Measurements from ENCODE around the gene PCDHB8.
"Not testable (repeated sequence)": the region's sequence is repeated elsewhere in the genome, so short reads cannot be mapped to it uniquely, and the experiment has no call there.

The PCDHB8 gene

GRCh38 chr5:141177577-141178191 is at the start of gene PCDHB8:
Gene PCDHB8 (plus strand): TSS chr5:141177790. CDS start chr5:141178035, 245 bp downstream.
- DNase-seq (ENCODE audit: extremely low read depth, low read depth), result not testable (repeated sequence)

- no peak for DNase-seq (ENCODE audit: extremely low read depth, low read depth)
- TF ChIP-seq CTCF (IDR thresholded peaks at IDR 0.05; ENCODE audit: low read depth, low read length), result peak; percentile 9
These were observed 42.4 kb upstream of the PCDHB8 start, which contains the start of gene PCDHB5 for GRCh38 chr5:141135030-141135717. Gene PCDHB5 (plus strand): TSS chr5:141135206. CDS start chr5:141135435, 229 bp downstream.

- no peak for DNase-seq (ENCODE audit: extremely low read depth, low read depth)
- TF ChIP-seq CTCF (IDR thresholded peaks at IDR 0.05; ENCODE audit: low read depth, low read length), result no peak
These were observed 41.8 kb upstream of the PCDHB8 start for GRCh38 chr5:141135718-141136266.

- DNase-seq (ENCODE audit: extremely low read depth, low read depth), result not testable (repeated sequence)
These were observed 40.2 kb upstream of the PCDHB8 start for GRCh38 chr5:141137346-141137745.

GRCh38 chr5:141149812-141150211 is 27.8 kb upstream of the PCDHB8 start, which contains the start of gene PCDHB6:
Gene PCDHB6 (plus strand): TSS chr5:141150057. CDS start chr5:141150258, 201 bp downstream.
- TF ChIP-seq CTCF (IDR thresholded peaks at IDR 0.05; ENCODE audit: low read depth, low read length), result no peak
- no peak for DNase-seq (ENCODE audit: extremely low read depth, low read depth)

- DNase-seq (ENCODE audit: extremely low read depth, low read depth), result no peak
- no peak for TF ChIP-seq CTCF (IDR thresholded peaks at IDR 0.05; ENCODE audit: low read depth, low read length)
These were observed 27.2 kb upstream of the PCDHB8 start for GRCh38 chr5:141150224-141150992.

GRCh38 chr5:141150993-141151325 is 26.6 kb upstream of the PCDHB8 start:
- DNase-seq (ENCODE audit: extremely low read depth, low read depth), result no peak
- no peak for TF ChIP-seq CTCF (IDR thresholded peaks at IDR 0.05; ENCODE audit: low read depth, low read length)

GRCh38 chr5:141151632-141152031 is 26.0 kb upstream of the PCDHB8 start:
- DNase-seq (ENCODE audit: extremely low read depth, low read depth), result not testable (repeated sequence)

GRCh38 chr5:141152096-141152495 is 25.5 kb upstream of the PCDHB8 start:
- not testable (repeated sequence) for DNase-seq (ENCODE audit: extremely low read depth, low read depth)

Data from AG09319 (cell line).